Measurements from ENCODE around the gene CNTN2.

Gene CNTN2

GRCh38 chr1:205047764-205048231 lies 4.8 kb downstream of the CNTN2 start:
- TF ChIP-seq CTCF (IDR thresholded peaks at IDR 0.05) = no peak

GRCh38 chr1:205048382-205048781 lies 5.4 kb downstream of the CNTN2 start:
- no peak for TF ChIP-seq CTCF (IDR thresholded peaks at IDR 0.05)

GRCh38 chr1:205049479-205049878 lies 6.5 kb downstream of the CNTN2 start:
- no peak for TF ChIP-seq CTCF (IDR thresholded peaks at IDR 0.05)

GRCh38 chr1:205052690-205053089 lies 9.7 kb downstream of the CNTN2 start:
- no peak for TF ChIP-seq CTCF (IDR thresholded peaks at IDR 0.05)

- TF ChIP-seq CTCF (IDR thresholded peaks at IDR 0.05) = no peak
Measured at GRCh38 chr1:205053296-205053695, 10.3 kb downstream of the CNTN2 start.

GRCh38 chr1:205054013-205054412 lies 11.0 kb downstream of the CNTN2 start:
- no peak for TF ChIP-seq CTCF (IDR thresholded peaks at IDR 0.05)

GRCh38 chr1:205056188-205056611 lies 13.2 kb downstream of the CNTN2 start:
- TF ChIP-seq CTCF (IDR thresholded peaks at IDR 0.05) = no peak

- TF ChIP-seq CTCF (IDR thresholded peaks at IDR 0.05) = no peak
Measured at GRCh38 chr1:205056956-205057568, 14.1 kb downstream of the CNTN2 start.
